K562 (cell line): ENCODE data around the gene OR4L1.

Source experiments
- EZH2 ChIP-seq: IDR thresholded peaks from 2 replicates; pipeline ENCODE4 v1.6.1; 2012; ENCODE audit warnings: low read depth, mild to moderate bottlenecking, inconsistent platforms, low read length, borderline replicate concordance
- FOXJ3 ChIP-seq: sonication (generic); formaldehyde crosslinking; IDR thresholded peaks from 2 replicates; pipeline ENCODE4 v1.4.0; 2020; ENCODE audit warnings: mild to moderate bottlenecking, missing genetic modification reagents
- HEY1 ChIP-seq: fragments of 250-450 bp; sonication (Bioruptor Pico); IDR thresholded peaks from 2 replicates; pipeline ENCODE4 v1.5.0; 2020; ENCODE audit warnings: mild to moderate bottlenecking, moderate library complexity, borderline replicate concordance
- NFATC3 ChIP-seq: fragments of 450-650 bp; IDR thresholded peaks from 2 replicates; pipeline ENCODE4 v1.6.1; 2017; ENCODE audit warnings: mild to moderate bottlenecking
- NFE2 ChIP-seq: IDR thresholded peaks from 2 replicates; pipeline ENCODE4 v1.6.1; 2014; ENCODE audit warnings: antibody characterized with exemption, low read depth
- RAD51 ChIP-seq: fragments of 450-650 bp; IDR thresholded peaks from 2 replicates; pipeline ENCODE4 v1.7.1; 2016; ENCODE audit warnings: low read depth, mild to moderate bottlenecking, borderline replicate concordance
- RBBP5 ChIP-seq: fragments of 200-600 bp; sonication (generic); IDR thresholded peaks from 2 replicates; pipeline ENCODE4 v1.6.1; 2012; ENCODE audit warnings: borderline replicate concordance, mild to moderate bottlenecking, low read length, control low read depth, inconsistent platforms; ENCODE audit not compliant: insufficient read depth, poor library complexity, severe bottlenecking
- SIRT6 ChIP-seq: IDR thresholded peaks from one replicate; pipeline ENCODE4 v1.6.1; 2012; ENCODE audit warnings: low read depth, mild to moderate bottlenecking, control low read depth, inconsistent platforms, low read length, moderate library complexity
- TAF1 ChIP-seq: IDR thresholded peaks from 2 replicates; pipeline ENCODE4 v1.6.1; 2011; ENCODE audit warnings: mild to moderate bottlenecking, low read length, moderate library complexity; ENCODE audit not compliant: insufficient read depth, control insufficient read depth, severe bottlenecking; ENCODE audit errors: extremely low read depth
- ZNF561 ChIP-seq: fragments of 450-650 bp; formaldehyde crosslinking; conservative IDR thresholded peaks from 2 replicates; pipeline ENCODE4 v1.4.0; 2020; ENCODE audit warnings: mild to moderate bottlenecking, moderate library complexity
- TF ChIP-seq, protein P1 (sequence below): IDR thresholded peaks from 2 replicates; pipeline ENCODE4 v1.6.1; 2016; ENCODE audit warnings: missing genetic modification characterization, missing compliant biosample characterization
- TF ChIP-seq, protein P2 (sequence below): sonication (generic); formaldehyde crosslinking; IDR thresholded peaks from 2 replicates; pipeline ENCODE4 v1.8.1; 2023; ENCODE audit warnings: mild to moderate bottlenecking, missing genetic modification reagents, moderate library complexity

DNA sequence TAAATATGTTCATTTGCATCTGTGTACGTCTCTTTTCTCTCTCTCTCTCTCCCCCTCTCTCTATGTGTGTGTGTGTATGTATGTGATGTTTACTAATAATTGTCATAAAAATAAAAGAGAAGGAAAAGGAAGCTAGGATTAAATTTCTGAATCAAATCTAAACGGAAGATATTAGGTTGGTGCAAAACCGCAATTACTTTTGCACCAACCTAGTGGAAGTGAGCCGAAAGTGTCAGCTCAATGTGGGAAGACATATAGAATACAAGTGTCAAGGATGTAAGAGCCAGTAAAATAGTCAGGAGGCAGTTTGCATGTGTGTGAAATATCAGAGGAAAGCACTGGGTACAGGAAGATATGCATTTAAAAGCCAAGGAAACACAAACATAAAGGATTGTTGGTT lies 32.2 kb downstream of the OR4L1 start:
- no peak for TF ChIP-seq NFATC3
- TF ChIP-seq, protein P1, sequence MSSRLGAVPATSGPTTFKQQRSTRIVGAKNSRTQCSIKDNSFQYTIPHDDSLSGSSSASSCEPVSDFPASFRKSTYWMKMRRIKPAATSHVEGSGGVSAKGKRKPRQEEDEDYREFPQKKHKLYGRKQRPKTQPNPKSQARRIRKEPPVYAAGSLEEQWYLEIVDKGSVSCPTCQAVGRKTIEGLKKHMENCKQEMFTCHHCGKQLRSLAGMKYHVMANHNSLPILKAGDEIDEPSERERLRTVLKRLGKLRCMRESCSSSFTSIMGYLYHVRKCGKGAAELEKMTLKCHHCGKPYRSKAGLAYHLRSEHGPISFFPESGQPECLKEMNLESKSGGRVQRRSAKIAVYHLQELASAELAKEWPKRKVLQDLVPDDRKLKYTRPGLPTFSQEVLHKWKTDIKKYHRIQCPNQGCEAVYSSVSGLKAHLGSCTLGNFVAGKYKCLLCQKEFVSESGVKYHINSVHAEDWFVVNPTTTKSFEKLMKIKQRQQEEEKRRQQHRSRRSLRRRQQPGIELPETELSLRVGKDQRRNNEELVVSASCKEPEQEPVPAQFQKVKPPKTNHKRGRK (tag), result no peak
- no peak for TF ChIP-seq TAF1
- no peak for TF ChIP-seq SIRT6
- TF ChIP-seq FOXJ3 (CRISPR knock-in tag), result no peak
- no peak for TF ChIP-seq RAD51
- TF ChIP-seq RBBP5, result no peak
- no peak for TF ChIP-seq EZH2
- no peak for TF ChIP-seq NFE2
- TF ChIP-seq ZNF561 (CRISPR knock-in tag), result no peak
- TF ChIP-seq HEY1 (CRISPR knock-in tag), result no peak
- TF ChIP-seq, protein P2, sequence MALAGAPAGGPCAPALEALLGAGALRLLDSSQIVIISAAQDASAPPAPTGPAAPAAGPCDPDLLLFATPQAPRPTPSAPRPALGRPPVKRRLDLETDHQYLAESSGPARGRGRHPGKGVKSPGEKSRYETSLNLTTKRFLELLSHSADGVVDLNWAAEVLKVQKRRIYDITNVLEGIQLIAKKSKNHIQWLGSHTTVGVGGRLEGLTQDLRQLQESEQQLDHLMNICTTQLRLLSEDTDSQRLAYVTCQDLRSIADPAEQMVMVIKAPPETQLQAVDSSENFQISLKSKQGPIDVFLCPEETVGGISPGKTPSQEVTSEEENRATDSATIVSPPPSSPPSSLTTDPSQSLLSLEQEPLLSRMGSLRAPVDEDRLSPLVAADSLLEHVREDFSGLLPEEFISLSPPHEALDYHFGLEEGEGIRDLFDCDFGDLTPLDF, result no peak
